Activated CD4-positive, alpha-beta memory T cell treated with anti-CD3 and anti-CD28 coated beads, Interleukin-2, amount 10 ng/mL, durations not matched to agents 7 days and 5 days (primary cell): ENCODE results near the gene TENM4. TPM values are rescaled to one million over a fixed set of nuclear protein-coding genes. Genes with fewer than 3 reads are reported as not detected.

Source experiments
- CTCF ChIA-PET: fragments of 350-600 bp; sonication (Branson Sonifier 250); formaldehyde crosslinking; loops from one replicate; lab custom pipeline; 2021; ENCODE audit warnings: antibody characterized with exemption, inconsistent platforms; lab: Charles Lee
- POLR2A ChIA-PET: fragments of 350-600 bp; sonication (Branson Sonifier 250); formaldehyde crosslinking; loops from one replicate; lab custom pipeline; 2021; ENCODE audit warnings: antibody characterized with exemption; lab: Charles Lee
- DNase-seq: peaks from one replicate; pipeline ENCODE4 v3.0.0-alpha.2; 2020
- H3K27ac Mint-ChIP-seq: one replicate; pipeline ENCODE4 v1.8.0; 2021; ENCODE audit warnings: mild to moderate bottlenecking, mixed read lengths
- H3K27me3 Mint-ChIP-seq: one replicate; pipeline ENCODE4 v1.8.0; 2021; ENCODE audit warnings: mixed read lengths
- H3K36me3 Mint-ChIP-seq: one replicate; pipeline ENCODE4 v1.8.0; 2021; ENCODE audit warnings: low read depth, mixed read lengths
- H3K4me1 Mint-ChIP-seq: one replicate; pipeline ENCODE4 v1.8.0; 2021; ENCODE audit warnings: mixed read lengths
- H3K4me3 Mint-ChIP-seq: one replicate; pipeline ENCODE4 v1.8.0; 2021; ENCODE audit warnings: mild to moderate bottlenecking, mixed read lengths
- H3K9me3 Mint-ChIP-seq: one replicate; pipeline ENCODE4 v1.8.0; 2021; ENCODE audit warnings: mixed read lengths
- total RNA-seq, 2 experiments: library from RNA; stranded (reverse); gene quantifications; one replicate each; pipeline ENCODE4 v1.2.3, GENCODE V29; 2021

TENM4 gene
- total RNA-seq, 2 experiments from 2014 or later = not detected

DNA sequence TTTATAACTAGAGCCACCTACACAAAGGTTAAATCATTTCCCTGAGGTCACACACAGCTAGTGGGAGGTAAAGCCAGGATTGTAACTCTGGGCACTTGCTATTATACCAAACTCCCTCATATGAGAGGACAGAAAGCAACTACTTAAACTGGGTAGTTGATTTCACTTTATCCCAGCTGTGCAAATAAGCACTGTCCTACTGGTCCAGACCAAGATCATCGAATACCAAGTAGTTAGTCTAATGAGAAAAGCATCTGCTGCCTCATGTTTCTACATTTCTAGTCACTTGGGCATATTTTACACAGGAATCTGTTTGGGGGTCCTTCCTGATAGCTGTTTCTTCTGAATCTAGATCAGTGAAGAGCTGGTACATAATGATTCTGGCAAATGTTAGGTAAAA, 687.5 kb downstream of the TENM4 start:
- CTCF ChIA-PET = interaction anchor here (1.0 kb wide), 1 partner anchor 108 kb away, joined by 7 read pairs; no protein-coding TSS in a partner anchor
- no peak for DNase-seq
- Mint-ChIP-seq H3K27ac (no peak overlapping the region), H3K4me3 (no peak overlapping the region), H3K9me3 (no peaks in the 10 kb centered on the region), H3K4me1 (no peaks in the 10 kb centered on the region), H3K27me3 (peaks cover 8% of the 10 kb centered on the region), H3K36me3 (no peaks in the 10 kb centered on the region)
- POLR2A ChIA-PET = no interaction called here

DNA sequence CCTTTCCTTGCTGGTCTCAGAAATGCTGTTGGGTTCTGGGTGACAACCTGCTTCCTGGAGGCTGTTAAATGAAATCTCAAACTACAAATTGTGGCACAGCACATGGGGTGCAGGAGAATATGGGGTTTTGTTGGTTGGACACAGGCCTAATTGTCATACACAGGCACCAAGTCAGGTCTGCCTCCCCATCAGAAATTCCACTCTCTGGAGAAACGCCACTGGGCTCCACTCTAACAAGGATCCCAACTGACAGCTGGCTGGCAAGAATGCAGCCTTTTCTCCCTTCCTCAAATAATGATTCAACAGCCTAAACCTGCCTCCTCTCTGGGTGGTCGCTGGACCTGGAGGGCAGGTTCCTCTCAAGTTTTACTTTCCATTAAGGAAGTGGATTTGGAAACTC, 688.3 kb downstream of the TENM4 start:
- DNase-seq = no peak
- H3K4me1 Mint-ChIP-seq = no peaks in the 10 kb centered on the region
- CTCF ChIA-PET = no interaction called here
- H3K4me3 Mint-ChIP-seq = no peak overlapping the region
- no peaks in the 10 kb centered on the region for H3K9me3 Mint-ChIP-seq
- no peak overlapping the region for H3K27ac Mint-ChIP-seq
- POLR2A ChIA-PET = no interaction called here
- peaks cover 8% of the 10 kb centered on the region for H3K27me3 Mint-ChIP-seq
- H3K36me3 Mint-ChIP-seq = no peaks in the 10 kb centered on the region

DNA sequence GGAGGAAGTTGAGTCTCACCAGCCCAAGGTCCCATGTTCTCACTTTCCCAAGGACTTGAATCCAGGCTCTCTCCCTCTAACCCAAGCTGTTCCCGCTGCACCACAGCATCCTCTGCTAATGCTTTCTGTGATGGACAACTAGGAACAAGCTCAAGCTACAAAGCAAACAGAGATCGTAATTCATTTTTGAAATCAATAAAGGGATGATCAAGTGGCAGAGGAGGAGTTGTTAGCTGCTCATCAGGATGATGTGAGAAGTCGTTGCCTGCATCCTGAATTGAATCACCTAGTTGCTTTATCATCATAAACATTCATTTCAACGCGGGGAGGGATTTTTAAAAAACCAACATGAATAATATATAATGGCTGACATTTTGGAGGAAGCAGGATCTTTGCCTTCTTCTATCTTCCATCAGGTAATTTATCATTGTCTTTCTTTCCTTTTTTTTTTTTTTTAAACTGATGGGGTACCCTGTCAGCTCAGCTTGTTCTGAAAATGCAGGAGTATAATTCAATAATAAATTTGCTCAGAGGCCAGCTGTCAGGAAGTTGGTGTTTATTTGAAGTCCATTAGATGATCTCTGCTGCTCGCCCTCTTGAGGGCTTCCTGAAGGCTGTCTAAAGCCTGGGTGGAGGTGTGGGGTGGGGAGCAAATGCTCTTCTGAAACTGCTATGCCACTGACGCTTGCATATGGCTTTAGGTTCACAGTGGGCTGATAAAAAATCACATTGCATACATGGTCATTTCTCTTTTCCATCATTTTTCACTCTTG, 691.7 kb downstream of the TENM4 start:
- no peak overlapping the region for H3K27ac Mint-ChIP-seq
- peaks cover 8% of the 10 kb centered on the region for H3K27me3 Mint-ChIP-seq
- no peaks in the 10 kb centered on the region for H3K9me3 Mint-ChIP-seq
- no peak overlapping the region for H3K4me3 Mint-ChIP-seq
- H3K36me3 Mint-ChIP-seq = no peaks in the 10 kb centered on the region
- ChIA-PET CTCF (no interaction called here), POLR2A (no interaction called here)
- DNase-seq = no peak
- no peaks in the 10 kb centered on the region for H3K4me1 Mint-ChIP-seq

DNA sequence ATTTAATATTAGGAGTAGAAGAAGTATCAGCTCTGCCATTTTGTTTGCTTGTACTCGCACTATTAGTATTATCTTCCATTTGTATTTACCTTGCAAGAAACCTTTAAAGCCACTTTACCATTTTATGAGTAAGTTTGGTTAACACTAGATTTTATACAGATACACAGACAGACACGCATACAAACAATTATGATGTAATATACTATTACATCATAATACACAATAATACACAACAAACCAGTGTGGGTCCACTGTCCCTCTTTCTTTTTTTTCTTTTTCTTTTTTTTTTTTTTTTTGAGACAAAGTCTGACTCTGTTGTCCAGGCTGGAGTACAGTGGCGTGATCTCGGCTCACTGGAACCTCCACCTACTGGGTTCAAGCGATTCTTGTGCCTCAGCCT, 695.9 kb downstream of the TENM4 start:
- Mint-ChIP-seq H3K27ac (no peak overlapping the region), H3K27me3 (peaks cover 2% of the 10 kb centered on the region), H3K9me3 (no peaks in the 10 kb centered on the region), H3K36me3 (no peaks in the 10 kb centered on the region), H3K4me3 (no peak overlapping the region), H3K4me1 (no peaks in the 10 kb centered on the region)
- ChIA-PET POLR2A (no interaction called here), CTCF (no interaction called here)
- no peak for DNase-seq

DNA sequence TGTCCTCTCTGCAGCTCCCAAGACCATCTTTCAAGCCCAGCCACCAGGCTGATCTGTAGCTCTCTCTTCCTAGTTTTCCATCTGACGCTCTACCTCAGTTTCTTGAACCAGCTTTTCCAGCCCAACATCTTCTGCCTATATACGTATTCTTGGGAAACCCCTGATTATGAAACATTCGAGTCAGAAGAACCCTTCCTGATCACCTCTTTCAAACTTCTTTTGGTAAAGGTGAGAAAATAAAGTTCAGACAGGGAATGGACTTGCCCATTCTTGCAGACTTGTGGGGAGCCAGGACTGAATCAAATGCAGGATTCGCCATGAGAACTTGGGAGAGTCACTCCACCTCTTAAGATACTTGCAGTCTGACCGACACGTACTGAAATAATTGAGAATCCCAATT, 696.6 kb downstream of the TENM4 start:
- no peak overlapping the region for H3K27ac Mint-ChIP-seq
- H3K36me3 Mint-ChIP-seq = no peaks in the 10 kb centered on the region
- no peaks in the 10 kb centered on the region for H3K9me3 Mint-ChIP-seq
- ChIA-PET CTCF (no interaction called here), POLR2A (no interaction called here)
- DNase-seq = no peak
- H3K4me3 Mint-ChIP-seq = no peak overlapping the region
- H3K4me1 Mint-ChIP-seq = no peaks in the 10 kb centered on the region
- no peaks in the 10 kb centered on the region for H3K27me3 Mint-ChIP-seq

DNA sequence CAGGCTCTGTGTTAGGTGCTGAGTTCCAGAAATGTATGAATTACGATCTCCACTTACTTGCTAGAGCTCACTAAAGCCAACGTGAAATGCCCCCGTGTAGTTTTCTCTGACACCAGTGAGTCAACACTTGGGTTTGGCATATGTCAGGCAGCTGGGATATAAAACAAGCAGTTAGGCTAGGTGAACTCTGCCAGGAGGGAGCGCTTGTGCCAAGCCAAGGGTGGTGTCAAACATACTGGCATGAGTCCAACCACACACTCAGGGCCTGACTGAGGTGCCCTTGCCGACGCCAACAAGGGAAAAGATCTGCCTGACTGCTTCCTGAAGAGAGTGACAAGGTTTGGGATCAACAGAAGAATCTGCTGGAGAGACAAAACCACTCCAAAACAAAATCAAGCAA, 698.4 kb downstream of the TENM4 start:
- DNase-seq = no peak
- H3K36me3 Mint-ChIP-seq = no peaks in the 10 kb centered on the region
- ChIA-PET CTCF (no interaction called here), POLR2A (no interaction called here)
- no peaks in the 10 kb centered on the region for H3K4me1 Mint-ChIP-seq
- no peak overlapping the region for H3K27ac Mint-ChIP-seq
- H3K9me3 Mint-ChIP-seq = no peaks in the 10 kb centered on the region
- H3K27me3 Mint-ChIP-seq = peaks cover 2% of the 10 kb centered on the region
- H3K4me3 Mint-ChIP-seq = no peak overlapping the region

DNA sequence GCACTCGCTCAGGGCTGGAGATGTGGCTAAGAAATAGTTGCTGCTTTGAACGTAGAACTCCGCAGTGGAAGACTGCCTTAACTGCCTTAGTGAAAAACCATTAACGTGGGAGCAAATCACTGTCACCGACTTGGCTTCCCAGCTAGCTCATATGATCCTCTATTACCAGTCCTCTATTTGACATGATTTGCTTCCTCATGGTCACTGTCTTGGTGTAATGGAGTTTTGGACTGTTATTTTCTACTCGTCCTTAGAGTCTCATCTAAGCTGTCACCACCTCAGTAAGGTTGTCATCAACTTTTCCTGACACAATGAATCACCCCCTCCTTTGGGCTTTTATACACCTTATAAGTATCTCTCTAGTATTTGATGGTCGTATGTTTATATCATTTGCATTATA, 699.1 kb downstream of the TENM4 start:
- Mint-ChIP-seq H3K4me3 (no peak overlapping the region), H3K36me3 (no peaks in the 10 kb centered on the region), H3K4me1 (no peaks in the 10 kb centered on the region), H3K9me3 (no peaks in the 10 kb centered on the region), H3K27me3 (peaks cover 2% of the 10 kb centered on the region), H3K27ac (no peak overlapping the region)
- ChIA-PET CTCF (no interaction called here), POLR2A (no interaction called here)
- no peak for DNase-seq

DNA sequence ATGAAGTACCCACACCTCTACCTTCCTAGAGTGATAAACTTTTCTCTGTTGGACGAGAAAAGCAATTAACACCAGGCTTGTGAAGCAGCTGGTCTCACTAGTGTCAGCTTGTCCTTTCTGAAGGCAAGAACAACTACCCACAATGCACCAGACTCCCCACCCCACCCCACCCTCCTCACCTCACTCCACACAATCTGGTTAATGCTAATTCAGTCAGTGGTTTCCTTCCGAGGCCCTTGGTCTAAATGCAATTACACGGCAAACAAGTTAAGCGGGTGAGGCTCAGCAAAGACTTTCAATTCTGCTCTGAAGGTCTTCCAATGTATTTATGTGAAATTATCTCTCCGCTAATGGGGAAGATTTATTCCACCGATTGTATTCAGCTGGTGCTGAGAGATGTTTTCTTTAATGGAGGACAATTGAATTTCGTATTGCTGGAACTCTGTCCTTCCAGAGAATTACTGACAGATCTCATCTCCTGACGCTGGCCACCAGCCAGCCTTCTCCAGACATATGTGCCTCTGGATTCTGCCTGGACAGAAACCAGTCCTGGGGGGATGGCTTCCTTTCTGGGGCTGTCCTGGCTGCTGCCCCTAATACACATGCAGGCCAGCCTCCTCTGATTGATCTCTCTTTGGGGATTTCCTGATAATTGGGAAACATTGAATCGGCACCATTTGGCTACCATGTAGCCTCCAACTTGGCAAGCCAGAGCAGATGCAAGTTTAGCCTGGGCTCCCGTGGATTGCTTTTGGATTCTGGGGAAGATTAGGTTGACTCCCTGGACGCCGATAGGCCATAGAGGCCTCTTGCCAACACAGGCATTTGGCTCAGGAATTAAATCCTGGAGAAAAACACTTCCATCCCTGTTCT, 700.4 kb downstream of the TENM4 start:
- ChIA-PET POLR2A (no interaction called here), CTCF (no interaction called here)
- Mint-ChIP-seq H3K27ac (no peak overlapping the region), H3K4me1 (no peaks in the 10 kb centered on the region), H3K4me3 (no peak overlapping the region), H3K9me3 (no peaks in the 10 kb centered on the region), H3K27me3 (peaks cover 2% of the 10 kb centered on the region), H3K36me3 (no peaks in the 10 kb centered on the region)
- no peak for DNase-seq

DNA sequence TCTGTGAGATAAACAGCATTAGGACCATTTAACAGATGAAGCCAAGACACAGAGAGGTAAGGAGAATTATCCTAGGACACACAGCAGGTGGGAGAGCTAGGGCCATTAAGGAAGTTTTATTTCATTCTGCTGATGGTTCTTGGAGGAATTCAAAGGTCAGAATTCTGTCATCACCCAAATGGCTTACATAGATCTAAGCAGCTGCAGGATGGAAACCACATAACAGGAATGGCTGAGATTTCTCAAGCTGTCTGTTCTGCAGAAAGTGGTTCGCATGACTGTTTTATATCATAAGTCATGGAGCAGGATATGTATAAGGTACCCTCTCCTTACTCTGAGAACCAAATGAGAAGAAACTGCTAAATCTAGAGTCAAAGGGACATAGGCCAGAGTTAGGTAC, 702.9 kb downstream of the TENM4 start:
- Mint-ChIP-seq H3K4me3 (no peak overlapping the region), H3K27ac (no peak overlapping the region), H3K27me3 (peaks cover 2% of the 10 kb centered on the region), H3K9me3 (no peaks in the 10 kb centered on the region), H3K4me1 (no peaks in the 10 kb centered on the region), H3K36me3 (no peaks in the 10 kb centered on the region)
- POLR2A ChIA-PET = no interaction called here
- CTCF ChIA-PET = no interaction called here
- no peak for DNase-seq

DNA sequence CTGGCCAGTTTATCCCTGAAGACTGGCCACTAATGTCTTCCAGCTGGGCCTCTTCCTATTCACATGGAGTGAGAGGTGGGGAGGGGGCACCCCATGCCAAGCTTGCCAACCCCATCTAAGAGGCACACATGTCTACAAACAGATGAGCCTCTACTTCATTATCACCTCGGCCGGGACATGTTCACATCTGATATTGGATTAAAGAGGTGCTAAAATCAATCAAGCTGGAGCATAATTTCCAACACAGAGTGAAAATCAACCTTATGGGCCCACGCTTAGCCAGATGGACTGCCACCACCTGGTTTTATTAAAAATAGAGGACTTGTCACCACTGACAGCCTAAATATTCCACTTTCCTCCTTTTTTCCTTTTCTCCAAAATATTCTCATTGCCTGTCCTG, 703.5 kb downstream of the TENM4 start:
- H3K36me3 Mint-ChIP-seq = no peaks in the 10 kb centered on the region
- ChIA-PET CTCF (no interaction called here), POLR2A (no interaction called here)
- H3K4me1 Mint-ChIP-seq = no peaks in the 10 kb centered on the region
- H3K4me3 Mint-ChIP-seq = no peak overlapping the region
- no peak for DNase-seq
- no peak overlapping the region for H3K27ac Mint-ChIP-seq
- no peaks in the 10 kb centered on the region for H3K9me3 Mint-ChIP-seq
- peaks cover 2% of the 10 kb centered on the region for H3K27me3 Mint-ChIP-seq

DNA sequence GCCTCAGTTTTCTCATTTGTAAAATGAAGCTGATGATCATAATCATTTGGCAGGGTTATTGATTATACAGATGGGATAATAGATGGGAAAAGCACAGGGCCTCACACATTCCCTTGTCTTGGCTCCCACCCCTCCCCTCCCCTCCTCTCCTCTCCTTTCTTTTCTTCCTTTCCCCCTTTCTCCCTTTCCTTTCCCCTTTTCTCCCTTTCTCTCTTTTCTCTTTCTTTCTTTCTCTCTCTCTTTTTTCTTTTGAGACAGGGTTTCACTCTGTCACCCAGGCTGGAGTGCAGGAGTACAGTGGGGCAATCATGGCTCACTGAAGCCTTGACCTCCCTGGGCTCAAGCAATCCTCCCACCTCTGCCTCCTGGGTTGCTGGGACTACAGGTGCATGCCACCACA, 705.1 kb downstream of the TENM4 start:
- CTCF ChIA-PET = no interaction called here
- DNase-seq = no peak
- POLR2A ChIA-PET = no interaction called here
- H3K27me3 Mint-ChIP-seq = peaks cover 2% of the 10 kb centered on the region
- H3K27ac Mint-ChIP-seq = no peak overlapping the region
- H3K4me3 Mint-ChIP-seq = no peak overlapping the region
- H3K36me3 Mint-ChIP-seq = no peaks in the 10 kb centered on the region
- H3K4me1 Mint-ChIP-seq = no peaks in the 10 kb centered on the region
- no peaks in the 10 kb centered on the region for H3K9me3 Mint-ChIP-seq

DNA sequence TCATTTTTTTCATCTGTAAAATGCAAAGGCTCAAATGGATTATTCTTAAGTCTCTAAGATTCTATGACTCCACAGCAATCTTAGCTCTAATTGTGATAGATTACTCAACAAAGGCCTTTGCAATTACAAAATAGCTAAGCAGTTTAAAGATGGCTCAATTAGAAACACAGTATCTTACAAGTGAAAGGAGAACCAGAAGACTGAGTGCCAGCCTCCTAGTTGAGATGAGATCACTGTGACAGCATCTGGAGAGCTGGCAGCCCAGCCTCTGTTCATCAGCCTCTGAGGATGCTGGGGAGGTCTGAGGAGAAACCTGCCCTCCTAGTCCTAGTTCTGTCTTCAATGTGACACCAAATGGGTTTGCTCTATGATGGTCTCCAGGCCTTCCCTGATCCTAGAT, 707.8 kb downstream of the TENM4 start:
- H3K4me3 Mint-ChIP-seq = no peak overlapping the region
- DNase-seq = no peak
- no peak overlapping the region for H3K27ac Mint-ChIP-seq
- no peaks in the 10 kb centered on the region for H3K36me3 Mint-ChIP-seq
- POLR2A ChIA-PET = no interaction called here
- peaks cover 5% of the 10 kb centered on the region for H3K27me3 Mint-ChIP-seq
- CTCF ChIA-PET = no interaction called here
- H3K4me1 Mint-ChIP-seq = no peaks in the 10 kb centered on the region
- no peaks in the 10 kb centered on the region for H3K9me3 Mint-ChIP-seq

DNA sequence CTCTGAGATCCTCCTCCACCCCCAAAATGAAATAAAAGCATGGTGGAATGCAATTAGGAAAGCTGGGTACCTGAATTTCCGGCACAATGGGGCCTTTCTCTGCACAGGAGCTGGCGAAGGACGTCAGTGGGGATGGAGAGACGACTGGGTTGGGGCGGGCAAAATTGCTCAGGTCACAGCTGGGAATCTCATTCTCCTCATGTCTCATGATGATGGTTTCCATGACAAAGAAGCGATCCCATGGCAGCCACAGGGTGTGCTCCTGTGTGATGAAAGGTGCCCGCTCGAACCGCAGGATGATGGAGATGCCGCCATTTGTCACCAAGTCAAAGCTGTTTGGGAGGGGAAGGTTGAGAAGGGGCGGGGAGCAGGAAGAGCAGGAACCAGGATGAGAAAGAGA, 708.6 kb downstream of the TENM4 start:
- H3K4me1 Mint-ChIP-seq = no peaks in the 10 kb centered on the region
- no peaks in the 10 kb centered on the region for H3K9me3 Mint-ChIP-seq
- peaks cover 5% of the 10 kb centered on the region for H3K27me3 Mint-ChIP-seq
- no peaks in the 10 kb centered on the region for H3K36me3 Mint-ChIP-seq
- no peak for DNase-seq
- POLR2A ChIA-PET = no interaction called here
- H3K27ac Mint-ChIP-seq = no peak overlapping the region
- CTCF ChIA-PET = no interaction called here
- H3K4me3 Mint-ChIP-seq = no peak overlapping the region

DNA sequence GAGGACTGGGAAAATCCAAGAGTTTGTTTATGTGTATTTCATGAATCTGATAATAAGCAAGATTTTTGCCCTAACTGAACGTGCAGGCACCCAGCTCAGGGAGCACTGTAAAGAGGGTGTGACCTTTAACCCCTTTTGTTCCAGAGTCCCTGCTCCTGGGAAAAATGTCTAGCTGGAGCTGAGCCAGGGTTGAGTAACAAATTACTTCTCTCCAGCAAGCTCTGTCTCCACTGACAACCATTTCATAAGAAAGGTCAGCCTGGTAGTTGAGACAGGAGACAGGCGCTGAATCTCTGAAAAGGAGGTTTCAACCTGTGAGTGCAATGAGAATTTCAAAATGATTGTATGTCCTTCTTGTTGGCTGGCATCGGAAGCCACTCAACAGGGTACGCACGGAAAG, 709.8 kb downstream of the TENM4 start:
- H3K36me3 Mint-ChIP-seq = no peaks in the 10 kb centered on the region
- no peak overlapping the region for H3K27ac Mint-ChIP-seq

More for the DNA sequence above, 709.8 kb downstream of the TENM4 start:
- no peaks in the 10 kb centered on the region for H3K9me3 Mint-ChIP-seq
- H3K4me3 Mint-ChIP-seq = no peak overlapping the region
- DNase-seq = no peak
- peaks cover 5% of the 10 kb centered on the region for H3K27me3 Mint-ChIP-seq
- H3K4me1 Mint-ChIP-seq = no peaks in the 10 kb centered on the region
- ChIA-PET CTCF (no interaction called here), POLR2A (no interaction called here)
